Hindlimb muscle (tissue), 1 donor: Measurements from ENCODE around the gene CD96. TPM values are rescaled to one million over a fixed set of nuclear protein-coding genes. Genes with fewer than 3 reads are reported as not detected.

Experiments
- DNase-seq: peaks from one replicate; pipeline ENCODE4 v3.0.0-alpha.2; 2013
- polyA plus RNA-seq: library from polyadenylated mRNA; unstranded; fragments of 120-200 nt; gene quantifications from one replicate; pipeline ENCODE4 v1.2.1, GENCODE V29; 2013; ENCODE audit not compliant: insufficient read length

CD96 gene
- polyA plus RNA-seq, 1 donor: 0.23 TPM

GRCh38 chr3:111677007-111677392 is 135.0 kb downstream of the CD96 start:
- DNase-seq: no peak

GRCh38 chr3:111681661-111682426 is 139.8 kb downstream of the CD96 start:
- no peak for DNase-seq

GRCh38 chr3:111684640-111685039 is 142.6 kb downstream of the CD96 start:
- DNase-seq: no peak

GRCh38 chr3:111688190-111688800 is 146.3 kb downstream of the CD96 start:
- DNase-seq: no peak

- DNase-seq: no peak
These were observed 148.2 kb downstream of the CD96 start for GRCh38 chr3:111690242-111690641.

GRCh38 chr3:111691293-111691909 is 149.4 kb downstream of the CD96 start:
- DNase-seq: no peak

- DNase-seq: no peak
These were observed 150.9 kb downstream of the CD96 start for GRCh38 chr3:111692593-111693552.

GRCh38 chr3:111694471-111694870 is 152.5 kb downstream of the CD96 start:
- DNase-seq: no peak

- DNase-seq: no peak
These were observed 153.7 kb downstream of the CD96 start for GRCh38 chr3:111695636-111696117.

GRCh38 chr3:111700054-111700453 is 158.1 kb downstream of the CD96 start:
- DNase-seq: no peak

- no peak for DNase-seq
These were observed 159.4 kb downstream of the CD96 start for GRCh38 chr3:111701292-111701906.

Other genes with a start within 250 kb of the CD96 start
- gene ZBED2, start 53.1 kb downstream of the CD96 start, polyA plus RNA-seq: not detected
- 0.56 TPM for gene PLCXD2, start 132.5 kb downstream of the CD96 start, polyA plus RNA-seq